H9 (cell line): ENCODE measurements around the gene MTX1. TPM values are rescaled to one million over a fixed set of nuclear protein-coding genes. Genes with fewer than 3 reads are reported as not detected.

Experiments
- DNase-seq: peaks from one replicate; pipeline ENCODE4 v3.0.0-alpha.2; 2017
- H2AFZ ChIP-seq: one replicate; pipeline ENCODE4 v1.6.1; 2013; ENCODE audit warnings: mild to moderate bottlenecking, low read length, control low read depth, moderate library complexity
- H2AK5ac ChIP-seq: 2 replicates; pipeline ENCODE4 v1.6.1; 2013; ENCODE audit warnings: low read length, control low read depth, mixed read lengths; ENCODE audit not compliant: insufficient read length
- H2BK120ac ChIP-seq: one replicate; pipeline ENCODE4 v1.6.1; 2013; ENCODE audit warnings: low read depth, mild to moderate bottlenecking, low read length, control low read depth, inconsistent platforms; ENCODE audit not compliant: poor library complexity, severe bottlenecking
- H2BK12ac ChIP-seq: 2 replicates; pipeline ENCODE4 v1.6.1; 2013; ENCODE audit warnings: low read length, control low read depth, mixed read lengths, low read depth; ENCODE audit not compliant: insufficient read length
- H2BK15ac ChIP-seq: 2 replicates; pipeline ENCODE4 v1.6.1; 2013; ENCODE audit warnings: low read depth, low read length, control low read depth
- H2BK20ac ChIP-seq: one replicate; pipeline ENCODE4 v1.6.1; 2013; ENCODE audit warnings: low read depth, mild to moderate bottlenecking, low read length, control low read depth, inconsistent platforms; ENCODE audit not compliant: poor library complexity, severe bottlenecking
- H2BK5ac ChIP-seq: 2 replicates; pipeline ENCODE4 v1.6.1; 2013; ENCODE audit warnings: low read length, control low read depth, mixed read lengths; ENCODE audit not compliant: insufficient read length
- H3K14ac ChIP-seq: 2 replicates; pipeline ENCODE4 v1.6.1; 2013; ENCODE audit warnings: low read length, control low read depth; ENCODE audit not compliant: insufficient read depth
- H3K18ac ChIP-seq: 2 replicates; pipeline ENCODE4 v1.6.1; 2013; ENCODE audit warnings: low read depth, mild to moderate bottlenecking, mixed read lengths, low read length, control low read depth; ENCODE audit not compliant: insufficient read length
- H3K23ac ChIP-seq: 2 replicates; pipeline ENCODE4 v1.6.1; 2013; ENCODE audit warnings: low read length, control low read depth, mixed read lengths, low read depth; ENCODE audit not compliant: insufficient read length
- H3K23me2 ChIP-seq: 2 replicates; pipeline ENCODE4 v1.6.1; 2013; ENCODE audit warnings: low read depth, mild to moderate bottlenecking, mixed read lengths, low read length, control low read depth; ENCODE audit not compliant: insufficient read length, poor library complexity, severe bottlenecking
- H3K27ac ChIP-seq: 2 replicates; pipeline ENCODE4 v1.5.1; 2013; ENCODE audit warnings: low read length, control low read depth, mixed read lengths, low read depth; ENCODE audit not compliant: insufficient read length
- H3K27me3 ChIP-seq: 2 replicates; pipeline ENCODE4 v1.6.1; 2013; ENCODE audit warnings: low read length, control low read depth, inconsistent platforms; ENCODE audit not compliant: insufficient read depth
- H3K4ac ChIP-seq: 2 replicates; pipeline ENCODE4 v1.6.1; 2013; ENCODE audit warnings: low read depth, mild to moderate bottlenecking, control low read depth, inconsistent platforms, low read length, moderate library complexity
- H3K4me1 ChIP-seq: 2 replicates; pipeline ENCODE4 v1.6.1; 2013; ENCODE audit warnings: low read length, control low read depth, inconsistent platforms; ENCODE audit not compliant: insufficient read depth
- H3K4me2 ChIP-seq: 2 replicates; pipeline ENCODE4 v1.6.1; 2013; ENCODE audit warnings: low read length, control low read depth, mixed read lengths; ENCODE audit not compliant: insufficient read length, insufficient read depth
- H3K56ac ChIP-seq: 2 replicates; pipeline ENCODE4 v1.6.1; 2013; ENCODE audit warnings: low read depth, mild to moderate bottlenecking, mixed read lengths, low read length, control low read depth; ENCODE audit not compliant: insufficient read length
- H3K79me1 ChIP-seq: 2 replicates; pipeline ENCODE4 v1.6.1; 2013; ENCODE audit warnings: low read depth, mild to moderate bottlenecking, moderate library complexity, low read length, control low read depth, inconsistent platforms; ENCODE audit not compliant: insufficient read depth, poor library complexity, severe bottlenecking
- H3K79me2 ChIP-seq: 2 replicates; pipeline ENCODE4 v1.6.1; 2013; ENCODE audit warnings: low read length, control low read depth, inconsistent platforms; ENCODE audit not compliant: insufficient read depth
- H3K9ac ChIP-seq: 2 replicates; pipeline ENCODE4 v1.6.1; 2013; ENCODE audit warnings: low read length, control low read depth, mixed read lengths; ENCODE audit not compliant: insufficient read length; ENCODE audit errors: extremely low read depth
- H3K9me3 ChIP-seq: one replicate; pipeline ENCODE4 v1.6.1; 2013; ENCODE audit warnings: low read depth, low read length, inconsistent platforms; ENCODE audit not compliant: control insufficient read depth
- H3T11ph ChIP-seq: one replicate; pipeline ENCODE4 v1.6.1; 2013; ENCODE audit warnings: mild to moderate bottlenecking, low read length, control low read depth, inconsistent platforms
- H4K20me1 ChIP-seq: one replicate; pipeline ENCODE4 v1.6.1; 2013; ENCODE audit not compliant: control insufficient read depth, insufficient read length, insufficient read depth
- H4K5ac ChIP-seq: 2 replicates; pipeline ENCODE4 v1.6.1; 2013; ENCODE audit warnings: low read depth, mild to moderate bottlenecking, mixed read lengths, low read length, control low read depth; ENCODE audit not compliant: insufficient read length
- H4K8ac ChIP-seq: replicated peaks from 2 replicates; pipeline ENCODE4 v1.6.1; 2013; ENCODE audit warnings: low read length, control low read depth, mixed read lengths, low read depth; ENCODE audit not compliant: insufficient read length
- H4K91ac ChIP-seq: 2 replicates; pipeline ENCODE4 v1.6.1; 2013; ENCODE audit warnings: low read depth, mild to moderate bottlenecking, moderate library complexity, mixed read lengths, low read length, control low read depth; ENCODE audit not compliant: insufficient read length
- H3K27ac Mint-ChIP-seq, 3 experiments: 2 replicates in 2 of 3; 3 replicates in 1 of 3; pipeline ENCODE4 v1.8.0; 2020 to 2021; ENCODE audit warnings: mixed read lengths in 3 of 3, mild to moderate bottlenecking in 1 of 3, moderate library complexity in 1 of 3
- H3K27me3 Mint-ChIP-seq: 2 replicates; pipeline ENCODE4 v1.8.0; 2021; ENCODE audit warnings: low read depth, mild to moderate bottlenecking, moderate library complexity, mixed read lengths
- H3K36me3 Mint-ChIP-seq, 3 experiments: 2 replicates in 2 of 3; 3 replicates in 1 of 3; pipeline ENCODE4 v1.8.0; 2020 to 2021; ENCODE audit warnings: low read depth in 3 of 3, mixed read lengths in 3 of 3; ENCODE audit not compliant: insufficient read depth in 1 of 3
- H3K4me1 Mint-ChIP-seq, 2 experiments: 2 replicates each; pipeline ENCODE4 v1.8.0; 2020; ENCODE audit warnings: mixed read lengths in 2 of 2
- H3K4me3 Mint-ChIP-seq, 2 experiments: 2 replicates in 1 of 2; 3 replicates in 1 of 2; pipeline ENCODE4 v1.8.0; 2020 to 2021; ENCODE audit warnings: mild to moderate bottlenecking in 2 of 2, mixed read lengths in 2 of 2, moderate library complexity in 1 of 2
- H3K9me3 Mint-ChIP-seq, 2 experiments: 2 replicates in 1 of 2; 3 replicates in 1 of 2; pipeline ENCODE4 v1.8.0; 2020; ENCODE audit warnings: mild to moderate bottlenecking in 2 of 2, mixed read lengths in 2 of 2, moderate library complexity in 1 of 2
- WGBS: extraction: QIAGEN DNeasy Blood & Tissue Kit; methylation state at CpG from one replicate; pipeline ENCODE4 v1.1.7; 2013; ENCODE audit warnings: missing lambda C conversion rate, low lambda C conversion rate, mixed read lengths; ENCODE audit not compliant: insufficient read length; ENCODE audit errors: extremely low coverage; 5-methylcytosine and 5-hydroxymethylcytosine counted together
- total RNA-seq: library from RNA; stranded (reverse); gene quantifications from 2 replicates; pipeline ENCODE4 v1.2.1, GENCODE V29; 2021
- TF ChIP-seq, protein P1 (sequence below): fragments of 200-600 bp; sonication (generic); conservative IDR thresholded peaks from 3 replicates; pipeline ENCODE4 v1.8.0; 2021; ENCODE audit warnings: antibody characterized with exemption, mild to moderate bottlenecking

The MTX1 gene
- total RNA-seq, 1 experiment from 2014 or later, result 45.0 TPM

DNA sequence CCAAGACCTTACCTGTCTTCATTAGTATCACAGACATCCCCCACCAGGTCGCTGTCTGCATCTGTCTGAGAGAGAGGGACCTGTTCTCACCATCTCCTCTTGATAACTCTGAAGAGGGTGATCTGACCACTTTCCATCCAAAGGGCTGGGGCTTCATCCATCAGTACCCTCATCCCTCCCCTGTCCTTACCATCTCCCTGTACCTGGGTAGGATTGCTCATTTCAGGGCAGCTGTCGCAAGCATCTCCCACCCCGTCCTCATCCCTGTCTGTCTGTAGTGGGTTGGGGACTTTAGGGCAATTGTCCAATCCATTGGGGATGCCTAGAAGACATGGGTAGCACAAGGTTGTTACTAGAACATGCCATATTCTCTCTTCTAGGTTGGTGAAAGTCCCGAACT is 8.7 kb upstream of the MTX1 start:
- peaks cover 16 to 30% of the 10 kb centered on the region in 2 experiments for H3K4me1 Mint-ChIP-seq
- Histone ChIP-seq H2BK15ac (no peak overlapping the region), H3K79me2 (peaks cover 13% of the 10 kb centered on the region; the same call in 1 of the 2 replicates), H4K5ac (no peak overlapping the region), H3K4me1 (peaks cover 7% of the 10 kb centered on the region), H3K27ac (no peak overlapping the region), H3T11ph (no peak overlapping the region), H4K8ac (no peak overlapping the region), H3K23ac (no peak overlapping the region), H2BK5ac (no peak overlapping the region), H4K20me1 (peaks cover 5% of the 10 kb centered on the region), H4K91ac (no peak overlapping the region), H3K4me2 (no peak overlapping the region), H3K27me3 (no peaks in the 10 kb centered on the region), H2AFZ (no peak overlapping the region), H2BK12ac (no peak overlapping the region), H2BK20ac (no peak overlapping the region), H3K79me1 (no peaks in the 10 kb centered on the region), H2BK120ac (no peak overlapping the region), H3K18ac (no peak overlapping the region), H3K23me2 (peaks cover 15% of the 10 kb centered on the region), H3K9ac (no peak overlapping the region), H3K4ac (no peak overlapping the region), H3K14ac (no peak overlapping the region), H3K56ac (no peak overlapping the region), H2AK5ac (no peak overlapping the region), H3K9me3 (no peaks in the 10 kb centered on the region)
- peaks cover 2% of the 10 kb centered on the region; the same call in 1 of the 2 replicates for H3K27me3 Mint-ChIP-seq
- peak overlapping the region in 1 of 3 experiments; percentile 64; a peak in 2 of 7 replicates for H3K27ac Mint-ChIP-seq
- TF ChIP-seq, protein P1, sequence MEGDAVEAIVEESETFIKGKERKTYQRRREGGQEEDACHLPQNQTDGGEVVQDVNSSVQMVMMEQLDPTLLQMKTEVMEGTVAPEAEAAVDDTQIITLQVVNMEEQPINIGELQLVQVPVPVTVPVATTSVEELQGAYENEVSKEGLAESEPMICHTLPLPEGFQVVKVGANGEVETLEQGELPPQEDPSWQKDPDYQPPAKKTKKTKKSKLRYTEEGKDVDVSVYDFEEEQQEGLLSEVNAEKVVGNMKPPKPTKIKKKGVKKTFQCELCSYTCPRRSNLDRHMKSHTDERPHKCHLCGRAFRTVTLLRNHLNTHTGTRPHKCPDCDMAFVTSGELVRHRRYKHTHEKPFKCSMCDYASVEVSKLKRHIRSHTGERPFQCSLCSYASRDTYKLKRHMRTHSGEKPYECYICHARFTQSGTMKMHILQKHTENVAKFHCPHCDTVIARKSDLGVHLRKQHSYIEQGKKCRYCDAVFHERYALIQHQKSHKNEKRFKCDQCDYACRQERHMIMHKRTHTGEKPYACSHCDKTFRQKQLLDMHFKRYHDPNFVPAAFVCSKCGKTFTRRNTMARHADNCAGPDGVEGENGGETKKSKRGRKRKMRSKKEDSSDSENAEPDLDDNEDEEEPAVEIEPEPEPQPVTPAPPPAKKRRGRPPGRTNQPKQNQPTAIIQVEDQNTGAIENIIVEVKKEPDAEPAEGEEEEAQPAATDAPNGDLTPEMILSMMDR, result no peak
- no CpG with 5 or more reads among the region's 4 CpGs for WGBS
- H3K9me3 Mint-ChIP-seq, result peaks cover 0 to 4% of the 10 kb centered on the region in 2 experiments; a peak in 2 of 5 replicates
- H3K36me3 Mint-ChIP-seq, result peaks cover 67 to 95% (median 89%) of the 10 kb centered on the region in 3 experiments
- H3K4me3 Mint-ChIP-seq, result no peak overlapping the region; a peak in 1 of 5 replicates
- no peak for DNase-seq
